HG03066 (cell line): ENCODE data around the gene GPR75.

Experiments used
- ATAC-seq: cut with Tn5 transposase; IDR thresholded peaks from one replicate; pipeline ENCODE4 v1.9.1; 2021; ENCODE audit warnings: low read depth; ENCODE audit not compliant: unreplicated experiment

The GPR75 gene

GRCh38 chr2:53859206-53860181 lies at the start of gene GPR75:
GPR75 (minus strand) TSS chr2:53859967; CDS start chr2:53854756, 5,211 bp downstream.
- no peak for ATAC-seq

DNA sequence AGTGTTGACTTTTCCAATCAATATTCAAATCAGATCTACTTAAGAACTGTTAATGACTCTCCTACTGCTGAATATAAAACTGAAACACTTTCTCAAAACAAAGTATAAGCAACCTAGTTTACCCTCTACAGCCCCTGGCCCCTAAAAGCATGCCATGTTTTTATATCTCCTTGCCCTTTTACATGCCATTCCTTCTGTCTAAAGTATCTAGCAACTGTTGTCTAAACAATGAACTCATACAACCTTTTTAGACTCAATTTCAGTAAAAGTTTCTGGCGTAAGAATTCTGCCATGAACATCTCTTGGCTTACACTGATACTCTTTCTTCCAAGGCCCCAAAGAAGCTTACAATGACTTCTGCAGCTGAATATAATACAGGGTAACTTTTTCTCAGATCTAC lies 47.8 kb upstream of the GPR75 start:
- no peak for ATAC-seq

GRCh38 chr2:53905396-53905795 lies 45.6 kb upstream of the GPR75 start:
- ATAC-seq = no peak

DNA sequence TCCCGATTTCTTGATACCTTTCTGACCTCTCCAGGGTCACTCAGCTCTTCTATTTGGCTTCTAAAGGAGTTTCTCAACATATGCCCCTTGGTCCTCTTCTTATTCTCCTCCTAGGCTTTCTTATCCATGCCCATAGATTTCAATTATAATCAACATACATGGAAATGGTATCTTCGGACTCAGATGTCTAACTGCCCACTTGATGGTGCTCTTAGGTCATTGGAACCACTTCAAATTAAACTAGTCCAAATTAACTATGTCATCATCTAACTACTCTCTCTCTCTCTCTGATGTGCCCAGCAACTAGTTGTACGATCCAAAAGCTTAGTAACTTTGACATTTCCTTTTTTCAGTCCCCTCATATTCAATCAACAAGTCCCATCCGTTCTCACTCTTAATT lies 43.2 kb upstream of the GPR75 start:
- no peak for ATAC-seq

DNA sequence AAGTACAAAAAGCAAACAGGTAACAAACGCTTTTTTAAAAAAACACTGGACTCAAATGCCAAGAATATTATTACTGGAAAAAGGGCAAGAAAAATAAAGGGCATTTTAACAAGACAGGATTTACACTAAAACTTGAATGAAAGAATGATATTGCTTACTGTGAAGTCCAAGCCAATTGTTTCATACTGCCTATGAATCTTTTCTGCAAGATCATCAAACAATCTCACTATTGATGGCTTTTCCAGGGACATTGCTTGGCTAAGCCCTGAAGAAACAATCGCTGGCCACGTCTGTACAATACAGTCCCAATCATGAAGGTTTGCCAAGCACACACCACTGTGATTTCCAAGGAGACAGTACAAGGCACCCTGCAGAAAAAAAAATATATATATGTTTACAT lies 41.4 kb upstream of the GPR75 start:
- ATAC-seq = no peak

GRCh38 chr2:53896864-53897263 lies 37.1 kb upstream of the GPR75 start:
- no peak for ATAC-seq

- ATAC-seq = no peak
Observed at GRCh38 chr2:53886406-53887280, 26.9 kb upstream of the GPR75 start.

GRCh38 chr2:53884883-53885282 lies 25.1 kb upstream of the GPR75 start:
- ATAC-seq = no peak

DNA sequence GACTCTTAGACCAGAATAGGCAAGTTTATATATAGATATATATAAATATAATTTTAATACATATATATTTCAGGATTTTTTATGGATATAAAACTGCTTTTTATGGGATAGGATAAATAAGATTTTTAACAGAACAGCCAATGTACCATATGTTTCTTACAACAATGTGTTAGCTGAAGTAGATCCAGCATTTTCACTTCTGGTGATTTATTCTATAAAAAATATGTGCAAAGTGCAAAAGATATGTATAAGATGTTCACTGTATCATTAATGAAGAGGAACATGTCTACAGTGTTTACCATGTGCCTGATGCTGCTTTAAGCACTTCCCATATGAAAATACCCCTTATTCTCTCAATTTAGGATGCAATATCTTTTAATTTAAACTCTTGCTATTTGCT lies 22.2 kb upstream of the GPR75 start:
- no peak for ATAC-seq

DNA sequence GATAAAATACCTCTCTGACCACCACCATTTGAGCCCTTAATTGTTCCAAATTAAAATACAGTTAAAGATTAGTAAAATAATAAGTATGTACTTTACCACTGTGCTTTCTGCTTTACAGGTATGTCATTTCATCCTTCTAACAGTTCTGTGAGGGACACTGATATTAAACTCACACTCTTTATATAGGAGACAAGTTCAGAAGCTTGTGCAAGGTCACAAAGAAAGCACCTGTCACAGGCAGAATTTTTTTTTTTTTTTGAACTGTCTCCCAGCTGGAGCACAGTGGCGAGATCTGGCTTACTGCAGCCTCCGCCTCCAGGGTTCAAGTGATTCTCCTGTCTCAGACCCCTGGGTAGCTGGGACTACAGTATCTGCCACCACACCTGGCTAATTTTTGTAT lies 21.6 kb upstream of the GPR75 start:
- no peak for ATAC-seq

DNA sequence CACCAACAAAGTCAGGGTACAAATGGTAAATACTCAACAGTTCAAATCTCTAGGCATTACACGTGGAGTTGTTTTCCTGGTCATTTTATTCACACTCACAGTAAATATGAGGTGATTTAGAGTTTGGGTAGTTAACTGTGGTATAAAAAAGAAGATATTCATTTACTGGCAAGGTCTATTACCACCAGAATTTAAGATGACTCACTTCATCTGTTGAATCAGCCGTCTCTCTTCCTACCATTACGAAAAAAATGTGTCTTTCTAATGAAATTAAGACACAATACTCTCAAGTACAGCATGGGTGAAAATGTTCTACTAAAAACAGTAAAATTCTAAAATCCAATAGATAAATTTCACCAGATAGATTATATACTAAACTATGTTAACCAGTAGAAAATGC lies 21.0 kb upstream of the GPR75 start:
- ATAC-seq = no peak

DNA sequence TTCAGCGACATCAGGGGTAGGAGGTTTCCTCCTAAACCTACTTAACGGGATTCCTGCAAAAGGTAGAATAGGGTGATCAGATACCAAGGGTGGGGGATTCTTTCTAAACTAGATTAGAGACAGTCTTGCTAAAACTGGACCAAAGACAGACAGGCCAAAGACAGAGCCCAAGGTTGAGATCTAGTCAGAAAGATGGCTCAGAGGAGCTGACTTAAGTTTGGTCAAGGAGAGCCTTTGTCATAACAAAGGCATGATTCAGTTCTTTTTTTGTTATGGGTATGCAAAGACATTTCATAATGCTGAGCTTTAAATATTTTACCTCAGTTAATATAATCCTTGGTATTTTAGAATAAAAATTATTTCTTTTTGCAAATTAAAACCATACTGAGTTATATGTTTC lies 17.8 kb upstream of the GPR75 start:
- no peak for ATAC-seq

- ATAC-seq = no peak
Observed at GRCh38 chr2:53877112-53877511, 17.3 kb upstream of the GPR75 start.

GRCh38 chr2:53874401-53874950 lies 14.7 kb upstream of the GPR75 start:
- no peak for ATAC-seq

DNA sequence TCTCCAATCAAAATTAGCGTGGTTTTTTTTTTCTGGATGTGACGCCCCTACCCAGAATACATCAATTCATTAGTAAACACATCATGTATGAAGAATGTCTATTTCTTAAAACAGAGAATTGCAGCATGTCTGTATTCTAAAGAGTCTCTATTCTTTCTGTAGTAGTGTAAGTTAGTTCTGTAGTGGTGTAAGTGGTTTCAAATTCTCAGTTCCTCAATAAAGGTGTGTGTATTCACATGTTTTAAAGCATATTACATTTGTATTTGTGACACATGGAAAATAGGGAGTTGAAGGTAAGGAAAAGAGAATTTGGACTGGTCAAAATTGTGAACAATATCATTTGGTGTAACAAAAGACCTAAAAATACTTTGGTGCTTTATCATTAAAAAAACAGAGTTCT lies 8.0 kb upstream of the GPR75 start:
- no peak for ATAC-seq

- ATAC-seq = no peak
Observed at GRCh38 chr2:53867169-53867568, 7.4 kb upstream of the GPR75 start.

- no peak for ATAC-seq
Observed at GRCh38 chr2:53865962-53866361, 6.2 kb upstream of the GPR75 start.

GRCh38 chr2:53865264-53865663 lies 5.5 kb upstream of the GPR75 start:
- ATAC-seq = no peak

GRCh38 chr2:53863538-53864227 lies 3.9 kb upstream of the GPR75 start:
- no peak for ATAC-seq

GRCh38 chr2:53861824-53862223 lies 2.1 kb upstream of the GPR75 start:
- ATAC-seq = no peak

GRCh38 chr2:53856272-53856671 lies 3.5 kb downstream of the GPR75 start:
- ATAC-seq = no peak
